IMR-90 (cell line): ENCODE results near the gene KNCN. TPM values are rescaled to one million over a fixed set of nuclear protein-coding genes. Genes with fewer than 3 reads are reported as not detected.

Experiments used
- CTCF ChIP-seq: conservative IDR thresholded peaks from 2 replicates; pipeline ENCODE4 v1.5.1; 2012; ENCODE audit warnings: mild to moderate bottlenecking, low read depth, low read length, improper control_type of control experiment
- polyA plus RNA-seq, 3 experiments: library from polyadenylated mRNA; depleted of rRNA; stranded (reverse); fragments of >200 nt; gene quantifications; 2 replicates each; pipeline ENCODE4 v1.2.3, GENCODE V29; 2012; ENCODE audit warnings: low replicate concordance in 1 of 3
- total RNA-seq: library from RNA; depleted of rRNA; stranded (reverse); fragments of >200 nt; gene quantifications from 2 replicates; pipeline ENCODE4 v1.2.3, GENCODE V29; 2012

Gene KNCN
- total and polyA plus RNA-seq, 2 of the 4 experiments (the other 2 are of a cell fraction), result not detected

DNA sequence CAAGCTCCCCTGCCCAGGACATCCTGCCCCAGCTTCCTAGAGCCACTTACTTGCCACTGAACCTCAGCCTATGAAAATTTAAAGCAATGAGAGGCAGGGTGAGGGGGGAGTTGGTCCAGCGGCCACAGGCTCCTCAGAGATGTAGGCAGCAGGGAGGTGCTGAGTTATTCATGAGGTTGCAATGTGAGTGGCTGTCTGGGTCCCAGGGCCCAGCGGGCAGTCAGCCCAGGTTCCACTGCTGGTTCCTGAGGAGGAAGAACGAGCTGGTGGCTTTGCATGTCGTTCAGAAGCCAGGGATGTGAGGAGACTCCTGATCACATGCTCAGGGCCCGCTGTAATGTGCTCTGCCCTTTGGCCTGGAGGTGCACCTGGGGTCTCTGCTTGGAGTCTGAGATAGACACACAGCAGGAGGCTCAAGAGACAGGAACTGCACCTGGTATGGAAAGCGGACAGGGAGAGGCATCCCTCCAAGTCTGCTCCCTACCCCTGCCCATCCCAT lies at the start of gene KNCN (continued):
- TF ChIP-seq CTCF, result no peak
